ENCODE measurements around the gene TGFBI. TPM values are rescaled to one million over a fixed set of nuclear protein-coding genes. Genes with fewer than 3 reads are reported as not detected.

TGFBI gene
- total RNA-seq, 1 donor from 2014 or later, result 147 TPM

DNA sequence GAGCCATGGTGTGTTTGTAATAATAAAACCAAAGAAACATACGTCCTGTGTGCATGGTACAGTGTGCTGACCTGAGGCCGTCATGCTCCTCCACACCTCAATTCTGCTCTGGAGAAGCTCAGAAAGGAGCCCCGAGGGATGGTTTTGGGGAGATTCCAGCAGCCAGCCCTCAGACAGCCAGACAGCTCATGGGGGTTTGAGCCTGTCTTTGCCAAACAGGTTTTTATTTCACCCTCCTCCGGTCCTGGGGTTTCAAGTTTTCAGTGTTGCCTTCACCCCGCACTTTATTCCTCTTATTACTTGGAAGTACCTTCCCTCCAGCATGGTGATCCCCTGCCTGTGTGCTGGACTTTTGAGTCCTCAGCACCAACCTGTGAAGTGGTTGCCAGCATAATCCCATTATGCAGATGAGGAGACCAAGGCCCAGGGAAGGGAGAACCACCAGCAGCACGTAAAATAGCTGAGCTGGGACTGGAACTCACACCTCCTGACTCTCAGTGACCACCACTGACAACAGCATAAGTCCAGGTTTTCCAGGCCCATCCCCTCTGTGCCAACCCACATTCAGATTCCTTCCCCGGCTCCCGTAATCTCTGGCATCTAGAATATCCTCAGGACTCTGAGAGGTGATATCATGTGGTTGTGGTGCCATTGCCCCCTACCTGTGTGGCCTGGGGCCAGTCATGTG lies 35.1 kb downstream of the TGFBI start:
- DNase-seq (ENCODE audit: low spot score), result no peak

DNA sequence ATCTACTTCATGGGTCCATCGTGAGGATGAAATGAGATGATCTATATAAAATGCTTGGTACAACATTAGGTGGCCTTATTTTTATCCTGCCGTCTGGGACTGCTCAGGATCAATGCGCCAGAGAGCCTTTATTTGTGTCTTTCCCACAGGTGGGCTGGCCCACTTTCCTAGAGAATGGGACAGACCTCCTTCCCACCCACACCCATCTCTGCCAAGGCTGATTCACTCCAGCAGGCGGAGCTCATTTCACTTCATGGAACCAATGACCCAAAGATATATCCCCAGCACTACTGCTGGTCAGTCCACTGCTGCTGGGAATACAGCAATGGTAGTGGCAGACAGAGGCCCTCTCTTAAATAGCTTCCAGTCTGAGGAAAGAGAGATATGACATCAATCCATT lies 35.7 kb downstream of the TGFBI start:
- no peak for DNase-seq (ENCODE audit: low spot score)

DNA sequence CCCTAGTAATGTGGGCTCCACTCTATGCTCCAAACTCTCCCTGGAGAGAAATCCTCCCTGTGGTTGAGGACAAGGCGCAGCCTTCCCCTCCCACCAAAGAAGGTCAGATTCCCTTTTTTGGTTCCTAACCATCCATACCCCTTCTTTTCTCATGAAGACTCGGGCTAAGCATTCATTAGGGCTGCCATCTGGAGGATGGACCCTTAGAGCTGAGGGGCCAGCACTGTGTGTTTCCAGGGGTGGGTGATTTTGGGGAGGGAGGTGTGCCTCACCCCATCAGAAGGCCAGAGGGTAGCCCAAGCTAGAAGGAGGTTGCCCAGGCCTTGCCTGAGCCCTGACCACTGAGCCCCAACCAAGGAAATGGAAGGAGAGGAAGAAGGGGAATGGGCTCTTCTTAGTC lies 36.8 kb downstream of the TGFBI start:
- DNase-seq (ENCODE audit: low spot score), result no peak

DNA sequence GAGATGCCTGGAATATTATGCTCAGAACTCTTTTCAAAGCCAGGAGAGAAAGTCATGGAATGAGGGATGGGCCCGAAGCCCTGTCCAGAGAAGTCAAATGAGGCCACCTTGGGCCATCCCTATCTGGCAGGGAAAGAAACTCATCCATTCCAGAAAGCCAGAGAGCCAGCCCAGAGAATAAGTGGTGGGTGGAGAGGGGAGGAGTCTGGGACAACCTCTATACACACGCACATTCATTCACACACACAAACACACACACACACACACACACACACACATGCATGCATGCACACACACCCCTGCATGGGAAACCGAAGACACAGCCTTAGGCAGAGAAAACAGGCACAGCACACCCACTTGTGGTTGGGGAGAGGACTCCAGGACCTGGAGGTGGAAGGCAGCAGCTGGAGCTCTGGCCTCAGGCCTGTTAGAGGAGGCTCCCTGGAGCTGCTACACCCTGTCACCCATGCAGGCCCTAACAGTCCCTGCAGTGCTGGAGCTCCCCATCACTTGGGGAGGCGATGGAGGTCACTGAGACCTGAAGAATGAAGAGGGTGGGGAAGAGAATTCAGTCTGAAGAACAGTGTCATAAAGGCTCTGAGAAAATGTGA lies 38.0 kb downstream of the TGFBI start:
- DNase-seq (ENCODE audit: low spot score), result peak; percentile 36

DNA sequence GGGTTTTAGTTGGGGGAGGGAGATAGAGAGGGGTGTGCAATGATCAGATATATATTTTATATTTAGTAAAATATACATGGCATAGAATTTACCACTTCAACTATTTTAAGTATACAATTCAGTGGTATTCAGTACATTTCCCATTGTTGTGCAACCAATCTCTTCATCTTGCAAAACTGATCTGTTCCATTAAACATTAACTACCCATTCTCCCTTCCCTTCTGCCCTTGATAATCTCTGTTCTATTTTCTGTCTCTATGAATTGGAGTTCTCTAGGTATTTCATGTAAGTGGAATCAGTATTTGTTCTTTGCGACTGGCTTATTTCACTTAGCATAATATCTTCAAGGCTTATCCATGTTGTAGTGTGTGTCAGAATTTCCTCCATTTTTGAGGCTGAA lies 38.6 kb downstream of the TGFBI start:
- DNase-seq (ENCODE audit: low spot score), result no peak

DNA sequence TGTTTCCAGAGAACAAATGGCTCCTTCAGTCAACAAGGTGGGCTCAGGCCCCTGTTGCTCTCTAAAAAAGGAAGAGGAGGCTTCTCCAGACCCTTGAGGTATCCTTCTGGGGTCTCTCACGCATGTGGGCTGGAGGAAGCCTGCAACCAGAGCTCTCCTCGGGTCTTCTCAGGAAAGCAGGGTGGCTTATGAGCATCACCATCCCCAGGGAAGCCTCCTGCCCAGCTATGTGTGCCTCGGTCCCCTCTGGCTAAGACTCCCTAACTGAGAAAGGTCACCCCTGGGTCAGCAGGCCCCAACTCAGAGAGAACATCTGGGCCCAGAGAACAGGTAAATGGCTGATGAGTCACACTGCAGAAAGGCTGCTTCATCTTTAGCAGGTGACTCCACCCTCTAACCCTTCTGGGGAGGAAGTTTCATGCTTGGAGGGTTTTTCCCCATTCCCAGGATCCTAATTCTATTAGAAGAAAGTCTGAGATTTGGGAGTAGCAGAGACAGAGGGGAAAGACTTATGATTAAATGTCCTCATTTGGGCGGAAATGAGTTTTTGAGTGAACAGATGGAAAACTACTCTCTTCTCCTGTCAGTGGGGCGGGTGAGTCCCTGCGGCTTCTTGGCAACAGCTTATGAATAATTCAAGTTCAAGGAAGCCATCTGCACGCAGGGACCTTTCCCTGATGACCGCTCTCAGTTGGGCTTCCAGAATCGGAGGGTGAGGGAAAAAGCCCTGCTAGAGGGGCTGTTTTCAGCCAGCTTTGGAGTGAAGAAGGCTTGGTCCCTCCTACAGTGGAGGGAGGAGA lies 41.9 kb downstream of the TGFBI start:
- DNase-seq (ENCODE audit: low spot score), result peak; percentile 17

DNA sequence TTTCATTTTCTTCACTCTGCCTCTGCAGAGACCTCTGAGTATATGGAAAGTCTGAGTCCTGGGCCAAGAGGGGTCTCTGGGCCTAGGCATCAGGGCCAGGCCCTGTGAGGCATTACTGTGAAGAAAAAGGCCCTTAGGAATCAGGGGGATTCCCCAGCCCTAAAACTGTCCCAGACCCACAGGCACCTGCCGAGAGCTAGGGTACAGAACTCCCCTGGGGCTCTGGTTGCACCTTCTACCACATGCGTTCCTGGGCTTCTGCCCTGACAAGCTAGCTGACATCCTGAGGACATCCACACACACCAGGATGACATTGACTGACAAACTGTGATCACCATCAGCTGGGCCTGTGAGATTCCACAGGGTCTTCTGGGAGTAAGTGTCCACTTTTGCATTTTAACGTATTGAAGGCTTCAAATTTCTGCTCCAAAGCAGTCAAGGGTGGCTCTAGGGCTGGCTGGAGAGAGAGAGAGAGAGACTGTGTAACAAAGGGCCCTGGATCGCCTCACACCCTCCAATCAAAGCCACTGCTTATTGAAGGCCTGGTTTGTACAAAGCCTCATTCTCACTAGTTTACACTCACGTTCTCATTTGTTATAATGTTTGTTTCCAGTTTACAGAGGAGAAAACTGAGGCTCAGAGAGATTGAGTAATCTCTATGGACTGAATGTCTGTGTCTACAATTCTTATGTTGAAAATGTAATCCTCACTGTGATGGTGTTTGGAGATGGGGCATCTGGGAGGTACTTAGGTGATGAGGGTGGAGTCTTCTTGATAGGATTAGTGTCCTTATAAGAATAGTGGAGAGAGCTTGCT lies 45.1 kb downstream of the TGFBI start:
- DNase-seq (ENCODE audit: low spot score), result peak; percentile 13

DNA sequence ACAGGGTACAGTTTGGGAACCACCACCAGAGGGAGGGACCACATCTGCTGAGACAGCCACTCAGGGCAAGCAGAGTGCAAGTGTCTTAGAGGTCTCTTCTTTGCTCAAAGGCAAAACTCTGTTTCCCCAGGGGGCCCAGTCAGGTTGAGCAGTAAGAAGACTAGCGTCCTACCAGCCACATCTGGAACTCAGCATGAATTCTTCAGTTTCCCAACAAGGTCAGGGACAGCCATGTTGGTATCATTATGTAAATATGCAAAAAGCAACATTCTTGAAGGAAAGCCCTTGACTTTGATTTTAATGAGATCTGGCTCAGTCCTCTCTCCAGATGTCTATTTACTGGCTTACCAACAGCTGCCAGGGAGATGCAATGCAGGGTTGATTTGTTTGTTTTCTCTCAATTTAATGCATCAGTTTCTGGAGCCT lies 46.7 kb downstream of the TGFBI start:
- peak; percentile 34 for DNase-seq (ENCODE audit: low spot score)

DNA sequence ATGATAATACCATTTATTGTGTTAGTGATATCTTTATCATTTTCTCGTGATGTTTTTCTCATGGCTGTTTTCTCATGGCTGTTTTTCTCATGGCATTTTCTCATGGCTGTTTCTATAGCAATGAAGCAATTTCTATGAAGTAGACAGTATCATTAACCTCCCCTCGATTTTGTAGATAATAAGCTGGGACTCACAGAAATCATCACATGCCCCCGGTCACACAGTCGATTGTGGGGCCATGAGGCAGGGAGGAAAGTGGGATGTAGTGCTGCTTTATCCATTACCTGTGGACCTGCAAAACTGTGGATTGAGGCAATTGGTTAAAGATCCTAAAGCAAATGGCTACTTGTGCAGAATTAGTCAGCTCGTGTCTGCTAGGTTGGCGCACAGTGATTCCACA lies 47.3 kb downstream of the TGFBI start:
- DNase-seq (ENCODE audit: low spot score), result peak; percentile 24

DNA sequence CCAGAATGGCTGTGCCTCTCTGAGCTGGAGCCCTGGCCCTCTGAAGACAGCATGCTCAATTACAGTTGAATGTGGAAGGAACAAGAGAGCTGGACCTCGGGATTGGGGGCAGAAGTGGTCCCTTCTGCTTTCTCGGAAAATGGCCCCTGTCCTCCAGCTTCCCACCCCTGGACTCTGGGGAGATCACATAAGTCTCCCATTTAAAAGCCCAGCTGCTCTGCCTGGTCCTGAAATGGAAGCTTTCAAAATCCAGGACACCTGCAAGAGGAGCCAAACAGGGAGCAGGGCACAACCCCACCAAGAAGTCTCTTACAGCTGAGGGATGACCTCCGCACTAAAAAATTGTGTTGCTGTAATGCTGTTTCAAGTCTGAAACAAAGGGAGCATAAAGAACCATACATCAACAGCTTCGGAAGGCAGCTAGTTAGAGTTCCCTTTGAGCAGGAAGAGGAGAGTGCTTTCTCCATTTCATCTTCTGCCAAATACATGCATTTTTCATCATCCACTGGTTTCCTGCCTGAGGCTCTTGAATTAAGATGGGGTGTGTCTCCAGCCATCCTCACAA lies 48.2 kb downstream of the TGFBI start:
- peak; percentile 7 for DNase-seq (ENCODE audit: low spot score)

DNA sequence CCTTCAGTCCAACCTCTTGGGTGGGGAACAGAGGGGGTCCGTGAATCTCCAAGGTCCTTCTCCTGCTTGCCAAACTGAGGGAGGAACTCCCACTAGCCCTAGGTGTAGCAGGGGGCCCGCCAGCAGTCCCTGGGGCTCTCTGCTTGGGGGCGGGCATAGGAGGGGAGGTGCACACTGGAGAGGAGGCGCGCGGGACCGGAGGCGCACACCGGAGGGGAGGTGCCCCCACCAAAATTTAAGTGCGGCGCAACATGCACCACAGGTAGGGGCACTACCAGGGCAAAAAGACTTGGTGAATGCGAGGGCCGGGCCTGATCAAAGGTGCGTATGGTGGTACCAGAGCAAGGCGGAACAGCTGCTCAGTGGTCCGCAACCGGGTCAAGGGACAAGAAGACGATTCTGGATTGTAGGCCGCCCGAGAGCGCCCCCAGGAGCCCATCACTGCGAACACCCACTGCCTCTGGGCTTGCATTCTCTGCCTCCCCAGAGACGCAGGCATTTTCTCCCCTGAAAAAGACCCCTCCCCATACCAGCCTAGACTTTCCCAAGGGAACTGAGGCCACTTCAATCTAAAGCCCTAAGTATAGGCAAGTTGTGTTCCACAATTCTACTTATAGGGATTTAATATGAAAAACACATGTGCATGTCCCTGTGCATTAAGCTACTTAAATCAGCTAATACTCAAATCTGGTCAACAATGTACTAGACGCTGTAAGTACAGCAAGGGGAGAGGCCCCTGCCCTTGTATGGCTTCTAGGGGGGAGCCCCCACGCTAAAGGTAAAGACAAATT lies 50.6 kb downstream of the TGFBI start:
- DNase-seq (ENCODE audit: low spot score), result peak; percentile 38

DNA sequence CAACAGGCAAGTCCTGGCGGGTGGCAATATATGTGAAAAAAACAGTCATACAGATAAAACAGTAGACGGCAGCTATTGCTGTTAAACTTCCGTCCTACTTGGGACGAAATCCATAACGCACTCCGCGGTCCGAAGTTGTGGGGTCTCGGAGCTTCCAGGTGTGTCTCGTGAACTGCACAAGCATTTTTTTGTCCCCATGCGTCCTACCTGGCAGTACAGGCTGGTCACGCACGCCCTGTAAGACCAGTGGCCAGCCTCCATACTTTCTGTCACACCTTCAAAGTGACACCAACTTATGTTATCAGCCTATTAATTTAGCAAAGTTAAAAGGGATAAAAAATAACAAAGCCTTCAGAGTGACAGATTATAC lies 51.3 kb downstream of the TGFBI start:
- peak; percentile 41 for DNase-seq (ENCODE audit: low spot score)

DNA sequence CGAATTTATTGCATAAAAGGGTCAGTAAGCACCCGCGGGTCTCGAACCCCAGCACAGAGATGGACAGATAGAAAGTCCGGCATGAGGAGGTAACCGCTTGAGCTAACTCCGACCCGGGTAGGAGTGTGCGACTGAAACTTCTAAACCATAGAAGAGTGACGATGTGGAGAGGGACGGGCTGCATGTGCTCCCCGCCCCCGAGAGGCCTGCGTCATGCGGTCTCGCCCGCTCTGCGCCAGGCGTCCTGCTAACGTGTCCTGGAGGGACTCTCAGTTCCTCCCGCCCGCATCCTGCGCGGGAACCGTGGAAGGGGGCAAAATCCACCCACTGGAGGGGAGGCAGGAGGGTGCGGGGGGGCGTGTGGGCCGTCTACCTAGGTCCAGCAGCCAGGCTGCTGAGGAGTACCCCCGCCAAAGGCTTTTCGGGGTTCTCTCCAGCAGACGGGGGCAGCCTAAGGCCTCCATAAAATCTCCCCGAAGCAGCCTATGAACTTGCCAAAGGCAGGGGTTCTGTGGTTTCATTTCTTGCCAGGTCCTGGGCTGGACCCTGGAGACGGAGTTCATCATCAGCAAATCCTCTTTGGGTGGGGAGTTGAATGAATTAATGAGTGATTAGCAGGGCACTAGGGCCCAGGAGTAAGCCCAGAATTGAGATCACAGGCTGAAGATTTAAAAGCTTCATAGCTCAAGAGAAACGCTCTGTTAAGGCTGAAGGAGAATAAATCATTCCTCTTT lies 51.9 kb downstream of the TGFBI start:
- DNase-seq (ENCODE audit: low spot score), result peak; percentile 91

DNA sequence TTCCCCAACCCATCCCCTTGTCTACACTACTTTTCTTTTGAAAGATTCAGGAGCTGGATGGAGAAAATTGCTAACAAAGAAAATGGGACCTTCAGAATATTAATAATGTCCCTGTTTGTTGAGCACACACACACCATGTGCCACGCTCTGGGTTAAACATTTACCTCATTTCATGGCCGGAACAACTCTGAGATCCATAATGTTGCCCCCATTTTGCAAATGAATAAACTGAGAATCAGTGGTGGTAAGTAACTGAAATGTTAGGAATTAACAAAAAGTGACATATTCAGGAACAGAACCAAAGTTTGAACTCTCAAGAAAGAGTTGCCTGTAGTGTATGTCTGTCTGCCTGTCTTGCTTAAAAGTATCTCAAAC lies 52.4 kb downstream of the TGFBI start:
- peak; percentile 1 for DNase-seq (ENCODE audit: low spot score)

DNA sequence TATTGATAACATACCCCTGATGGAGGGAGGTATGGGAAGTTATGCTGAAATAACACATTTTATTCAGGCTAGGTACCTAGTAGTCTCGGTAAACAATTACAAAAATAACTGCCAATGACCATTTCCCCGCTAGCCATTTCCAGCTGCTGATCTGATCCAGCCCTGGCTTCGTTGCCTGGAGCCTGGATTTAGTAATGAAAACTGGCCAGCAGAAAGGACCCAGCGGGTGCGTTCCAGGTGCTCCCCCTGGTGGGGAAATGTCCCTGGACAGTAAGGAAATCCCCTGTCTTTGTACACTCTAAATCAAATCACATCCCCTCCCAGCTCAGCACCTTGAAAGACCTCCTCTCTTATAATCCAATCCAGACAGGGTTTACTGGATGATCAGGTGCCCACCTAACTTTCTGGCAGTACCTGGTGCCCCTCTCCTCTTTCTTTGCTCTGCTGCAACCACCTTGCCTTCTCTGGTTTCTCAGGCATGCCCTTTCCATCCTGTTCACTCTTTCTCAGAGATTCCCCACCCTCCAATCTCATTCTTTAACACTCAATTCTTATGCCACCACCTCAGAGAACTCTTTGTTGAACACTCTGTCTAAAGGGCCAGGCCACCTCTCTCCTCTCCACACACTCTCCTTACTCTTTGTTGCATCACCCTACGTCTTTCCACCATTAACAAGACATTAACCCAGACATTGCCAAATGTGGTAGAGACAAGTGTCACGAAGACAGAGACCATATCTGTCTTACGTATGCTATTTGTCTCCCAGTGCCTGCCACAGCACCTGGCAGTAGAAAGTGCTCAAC lies 53.8 kb downstream of the TGFBI start:
- DNase-seq (ENCODE audit: low spot score), result peak; percentile 85

DNA sequence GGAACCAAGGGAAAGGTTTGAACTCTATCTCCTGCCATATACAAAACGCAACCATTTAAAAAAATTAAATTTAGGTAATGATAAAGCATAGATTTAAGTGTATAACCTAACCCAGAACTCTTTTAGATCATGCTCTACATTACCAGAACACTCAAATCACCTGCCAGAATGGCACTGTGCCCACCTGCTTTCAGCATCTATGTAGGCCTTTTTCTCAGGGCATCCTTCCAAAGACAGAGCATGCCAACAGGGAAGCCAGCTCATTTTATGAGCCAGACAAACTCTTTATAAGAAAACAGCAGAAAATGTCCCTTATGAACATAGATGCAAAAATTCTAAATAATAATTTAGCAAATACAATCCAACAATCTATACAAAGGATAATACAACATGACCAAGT lies 55.9 kb downstream of the TGFBI start:
- peak; percentile 53 for DNase-seq (ENCODE audit: low spot score)

DNA sequence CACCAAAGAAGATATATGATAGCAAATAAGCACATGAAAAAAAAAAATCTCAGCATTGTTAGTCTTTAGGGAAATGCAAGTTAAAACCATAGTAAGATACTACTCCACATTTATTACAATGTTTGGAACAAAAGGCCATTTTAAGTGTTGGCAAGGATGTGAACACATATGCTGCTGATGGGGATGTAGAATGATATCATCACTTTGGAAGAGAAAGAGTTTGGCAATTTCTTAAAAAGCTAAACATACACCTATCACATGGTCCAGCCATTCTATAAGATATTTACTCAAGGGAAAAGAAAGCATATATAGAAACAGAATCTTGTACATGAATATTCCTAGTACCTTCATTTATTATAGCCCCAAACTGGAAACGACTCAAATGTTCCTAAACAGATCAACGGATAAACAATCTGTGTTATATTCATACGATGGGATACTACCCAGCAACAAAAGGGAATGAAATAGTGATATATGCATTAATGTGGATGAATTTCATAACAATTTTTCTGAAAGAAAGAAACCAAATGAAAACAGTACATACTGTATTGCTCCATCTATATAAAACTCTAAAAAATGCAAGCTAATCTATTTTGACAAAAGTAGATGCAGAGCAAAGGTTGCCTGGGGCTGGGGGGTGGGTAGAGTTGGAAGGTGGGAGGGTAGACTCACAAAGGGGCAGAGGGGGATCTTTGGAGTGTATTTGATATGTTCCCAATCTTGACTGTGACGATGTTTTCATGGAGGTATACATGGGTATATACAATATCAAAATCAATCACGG lies 58.2 kb downstream of the TGFBI start:
- no peak for DNase-seq (ENCODE audit: low spot score)
